K562 (cell line): ENCODE measurements around the gene C6orf89. TPM values are rescaled to one million over a fixed set of nuclear protein-coding genes. Genes with fewer than 3 reads are reported as not detected.

ENCODE experiments used
- ATAC-seq: fragments of 200-7000 bp; cut with Tn5 transposase; 3 replicates; pipeline ENCODE4 v1.9.1; 2020; ENCODE audit warnings: moderate library complexity
- BruUV-seq: library from RNA; stranded (reverse); fragments of 400-500 nt; replicated peaks from 2 replicates; lab custom pipeline; 2021; lab: Mats Ljungman, UMichigan
- CTCF ChIA-PET: fragments of 300-600 bp; formaldehyde crosslinking; extraction: SDS; loops from one replicate; lab custom pipeline; 2021; ENCODE audit warnings: low intra/inter-chr PET ratio; lab: Yijun Ruan, JAX
- POLR2A ChIA-PET: fragments of 300-600, 350-650 bp; sonication (Branson Sonifier 250); formaldehyde crosslinking; extraction: SDS; loops from one replicate; lab custom pipeline; 2021; ENCODE audit warnings: antibody characterized with exemption, inconsistent platforms; lab: Yijun Ruan, JAX
- DNase-seq, 4 experiments: peaks; one replicate each; pipeline versions ENCODE4 v3.0.0 to v3.0.0-alpha.2; 2011 to 2018; ENCODE audit warnings: low spot score in 3 of 4, mixed read lengths in 3 of 4; ENCODE audit errors: extremely low read depth in 1 of 4
- FAIRE-seq: peaks from 2 replicates; lab custom pipeline; 2011; peaks lifted over from hg19 to GRCh38; lab: Jason Lieb, UNC
- H2AFZ ChIP-seq: 2 replicates; pipeline ENCODE4 v1.6.0; 2011; ENCODE audit warnings: low read depth, low read length, control low read depth, inconsistent platforms
- H3K27ac ChIP-seq: fragments of 200-600 bp; 3 replicates; pipeline ENCODE4 v1.8.0; 2011; ENCODE audit warnings: low read depth, mild to moderate bottlenecking, control low read depth, inconsistent platforms, low read length, moderate library complexity, mixed read lengths; ENCODE audit errors: extremely low read depth
- H3K27me3 ChIP-seq, 2 experiments: fragments of 300-600 bp in 1 of 2; 2 replicates in 1 of 2; 3 replicates in 1 of 2; pipeline versions ENCODE4 v1.6.0 to v1.8.0; 2011; ENCODE audit warnings: inconsistent platforms in 2 of 2, low read length in 2 of 2, mild to moderate bottlenecking in 1 of 2, mixed read lengths in 1 of 2, moderate library complexity in 1 of 2; ENCODE audit not compliant: control insufficient read depth in 2 of 2, insufficient read depth in 2 of 2
- H3K36me3 ChIP-seq: fragments of 300-600 bp; 3 replicates; pipeline ENCODE4 v1.8.0; 2011; ENCODE audit warnings: mild to moderate bottlenecking, low read length, inconsistent platforms; ENCODE audit not compliant: control insufficient read depth, insufficient read depth
- H3K4me1 ChIP-seq, 2 experiments: fragments of 200-600 bp in 1 of 2; replicated peaks in 1 of 2; 2 replicates in 1 of 2; 3 replicates in 1 of 2; pipeline versions ENCODE4 v1.5.1 to v1.8.0; 2011; ENCODE audit warnings: inconsistent platforms in 2 of 2, low read length in 2 of 2, mild to moderate bottlenecking in 1 of 2, mixed read lengths in 1 of 2, moderate library complexity in 1 of 2; ENCODE audit not compliant: control insufficient read depth in 2 of 2, insufficient read depth in 2 of 2
- H3K4me2 ChIP-seq: 2 replicates; pipeline ENCODE4 v1.6.1; 2011; ENCODE audit warnings: low read length, control low read depth, inconsistent platforms, mixed read lengths; ENCODE audit not compliant: insufficient read depth
- H3K4me3 ChIP-seq: fragments of 200-600 bp; sonication (generic), shearing (Covaris generic); 2 replicates; pipeline ENCODE4 v1.5.1; 2016; ENCODE audit warnings: control low read depth, inconsistent platforms
- H3K79me2 ChIP-seq: fragments of 200-600 bp; 3 replicates; pipeline ENCODE4 v1.8.0; 2011; ENCODE audit warnings: low read length, inconsistent platforms; ENCODE audit not compliant: control insufficient read depth, insufficient read depth
- H3K9ac ChIP-seq, 2 experiments: 2 replicates each; pipeline versions ENCODE4 v1.6.0 to v1.6.1; 2011; ENCODE audit warnings: low read depth in 2 of 2, low read length in 2 of 2, control low read depth in 1 of 2, inconsistent platforms in 1 of 2, mild to moderate bottlenecking in 1 of 2, mixed read lengths in 1 of 2; ENCODE audit not compliant: insufficient read depth in 1 of 2
- H3K9me1 ChIP-seq: one replicate; pipeline ENCODE4 v1.6.0; 2011; ENCODE audit warnings: inconsistent platforms, mild to moderate bottlenecking, low read length, moderate library complexity; ENCODE audit not compliant: control insufficient read depth, insufficient read depth
- H3K9me3 ChIP-seq: replicated peaks from 2 replicates; pipeline ENCODE4 v1.5.1; 2011; ENCODE audit warnings: low read depth, low read length, inconsistent platforms; ENCODE audit not compliant: control insufficient read depth, insufficient read depth
- H4K20me1 ChIP-seq: replicated peaks from 2 replicates; pipeline ENCODE4 v1.6.1; 2011; ENCODE audit warnings: low read length, inconsistent platforms, mixed read lengths; ENCODE audit not compliant: control insufficient read depth, insufficient read depth
- BCOR ChIP-seq: fragments of 450-650 bp; IDR thresholded peaks from 2 replicates; pipeline ENCODE4 v1.6.1; 2016
- HINFP ChIP-seq: fragments of 450-650 bp; conservative IDR thresholded peaks from 2 replicates; pipeline ENCODE4 v1.6.1; 2016; ENCODE audit warnings: missing genetic modification characterization, low read depth, mild to moderate bottlenecking, control low read depth, missing compliant biosample characterization
- HLTF ChIP-seq: fragments of 450-650 bp; IDR thresholded peaks from 2 replicates; pipeline ENCODE4 v1.6.1; 2016
- ILF3 ChIP-seq: fragments of 450-650 bp; IDR thresholded peaks from 2 replicates; pipeline ENCODE4 v1.6.1; 2018; ENCODE audit warnings: antibody characterized with exemption, mild to moderate bottlenecking, moderate library complexity, borderline replicate concordance
- KLF6 ChIP-seq: fragments of 250-450 bp; sonication (Bioruptor Pico); IDR thresholded peaks from 2 replicates; pipeline ENCODE4 v1.4.0; 2020; ENCODE audit warnings: mild to moderate bottlenecking, moderate library complexity, borderline replicate concordance
- MYNN ChIP-seq, 2 experiments: sonication (generic); formaldehyde crosslinking in 1 of 2; IDR thresholded peaks; 2 replicates each; pipeline versions ENCODE4 v1.5.0 to v1.6.1; 2016 to 2020; ENCODE audit warnings: antibody characterized with exemption in 1 of 2, missing genetic modification reagents in 1 of 2
- RBM25 ChIP-seq: fragments of 200-400 bp; formaldehyde crosslinking; IDR thresholded peaks from 2 replicates; pipeline ENCODE4 v1.6.1; 2018; ENCODE audit warnings: low read length, low read depth, moderate library complexity; ENCODE audit not compliant: severe bottlenecking
- SMARCA5 ChIP-seq: fragments of 450-650 bp; IDR thresholded peaks from 2 replicates; pipeline ENCODE4 v1.6.1; 2016
- TAF1 ChIP-seq: IDR thresholded peaks from 2 replicates; pipeline ENCODE4 v1.6.1; 2011; ENCODE audit warnings: mild to moderate bottlenecking, low read length, moderate library complexity; ENCODE audit not compliant: insufficient read depth, control insufficient read depth, severe bottlenecking; ENCODE audit errors: extremely low read depth
- ZBTB34 ChIP-seq: fragments of 250-450 bp; sonication (Bioruptor Pico); IDR thresholded peaks from 2 replicates; pipeline ENCODE4 v1.8.0; 2021; ENCODE audit warnings: mild to moderate bottlenecking, moderate library complexity
- ZFP36 ChIP-seq: fragments of 150-350 bp; IDR thresholded peaks from 2 replicates; pipeline ENCODE4 v1.6.1; 2018; ENCODE audit warnings: low read length, low read depth; ENCODE audit not compliant: partially characterized antibody
- ZNF232 ChIP-seq: sonication (generic); formaldehyde crosslinking; IDR thresholded peaks from 2 replicates; pipeline ENCODE4 v1.8.0; 2022; ENCODE audit warnings: mild to moderate bottlenecking, missing genetic modification reagents
- WGBS: fragments of 100-300 bp; shearing (Covaris generic); methylation state at CpG from one replicate; pipeline ENCODE4 v1.1.6; 2016; ENCODE audit warnings: low coverage, mixed read lengths; ENCODE audit not compliant: insufficient coverage; ENCODE audit errors: missing lambda C conversion rate; 5-methylcytosine and 5-hydroxymethylcytosine counted together
- in situ Hi-C: fragments of 300-500 bp; cut with MboI; formaldehyde crosslinking; loops from 4 replicates; pipeline ENCODE4 v1.15.0; 2018; ENCODE audit warnings: inconsistent platforms, mixed read lengths
- intact Hi-C: fragments of 100-400 bp; cut with micrococcal nuclease; formaldehyde crosslinking; loops from 2 replicates; pipeline ENCODE4 v1.14.2; 2022
- polyA plus RNA-seq, 8 experiments: library from polyadenylated mRNA; depleted of rRNA in 4 of 8; stranded (reverse) in 5 of 8; unstranded in 3 of 8; fragments of >200 nt; fragmentation: Nextera tagmentation in 2 of 8; fragmentation: Illumina TruSeq in 1 of 8; extraction: Ambion mirVana in 2 of 8; extraction: Trizol in 1 of 8; gene quantifications; 2 replicates each; pipeline versions ENCODE4 v1.2.1 to v1.2.3, GENCODE V29; 2011 to 2014; ENCODE audit warnings: inconsistent platforms in 1 of 8, missing spikeins in 1 of 8
- total RNA-seq, 7 experiments: library from RNA; depleted of rRNA in 6 of 7; stranded (reverse); fragments of >200 nt in 6 of 7; fragmentation: Illumina TruSeq in 2 of 7; extraction: Trizol in 2 of 7; gene quantifications; 2 replicates each; pipeline versions ENCODE4 v1.2.1 to v1.2.3, GENCODE V29; 2011 to 2021; ENCODE audit warnings: low replicate concordance in 1 of 7

C6orf89 gene
- total and polyA plus RNA-seq, 9 of the 15 experiments (the other 6 are each of a cell fraction or from before 2014, with no cell fraction given), result 35.2 to 111 (median 58.5) TPM

- peak; percentile 71 for TF ChIP-seq BCOR
- TF ChIP-seq SMARCA5, result peak; percentile 60; the same call in 1 of the 2 replicates
- no peak for TF ChIP-seq ZBTB34 (CRISPR knock-in tag)
- no peak for TF ChIP-seq HLTF
- peak; percentile 95 for TF ChIP-seq RBM25
- TF ChIP-seq ILF3, result no peak
- TF ChIP-seq TAF1, result no peak
- no peak for TF ChIP-seq ZNF232 (CRISPR knock-in tag)
- TF ChIP-seq KLF6 (CRISPR knock-in tag), result no peak
- no peak for TF ChIP-seq MYNN (IDR thresholded peaks at IDR 0.05)
- TF ChIP-seq MYNN (CRISPR knock-in tag; IDR thresholded peaks at IDR 0.05), result no peak
- no peak for TF ChIP-seq HINFP (tag)
- TF ChIP-seq ZFP36, result peak; percentile 49
- Histone ChIP-seq H3K9me3 (no peaks in the 10 kb centered on the region), H4K20me1 (0 out of 2 replicates have a peak, but pooled peaks cover 3% of the 10 kb centered on the region), H3K27ac (no peak overlapping the region), H3K4me2 (no peak overlapping the region), H3K4me1 (peaks cover 0 to 2% of the 10 kb centered on the region in 2 experiments; a peak in 1 of 5 replicates), H3K9ac (no peak overlapping the region), H3K4me3 (no peak overlapping the region), H3K9me1 (no peaks in the 10 kb centered on the region), H3K36me3 (peaks cover 96% of the 10 kb centered on the region), H2AFZ (no peak overlapping the region), H3K27me3 (no peaks in the 10 kb centered on the region), H3K79me2 (no peaks in the 10 kb centered on the region)
- FAIRE-seq (peak; percentile 54), ATAC-seq (no peak), DNase-seq (no peak)
- POLR2A ChIA-PET, result interaction anchor here (0.6 to 1.3 kb wide), 4 partner anchors 11 to 51 kb away, joined by 3 to 8 read pairs (median 3); partner anchors contain the start of gene C6orf89
- no TSS peak for BruUV-seq
- WGBS, result 90% methylated on average over 4 of the region's 4 CpGs
- in situ Hi-C loops, result no loop called here
- CTCF ChIA-PET, result no interaction called here
- intact Hi-C loops, result loop anchor here (10.0 kb wide), 1 partner anchor 99 kb away; no protein-coding TSS in a partner anchor
Observed at GRCh38 chr6:36915599-36915998, 29.8 kb downstream of the C6orf89 start.
